ENCODE results near the gene ADGRV1. TPM values are rescaled to one million over a fixed set of nuclear protein-coding genes. Genes with fewer than 3 reads are reported as not detected.
A peak's percentile ranks its signal among the peaks of the same experiment; 100 is the strongest.

Gene ADGRV1
- total and polyA plus RNA-seq, 9 of the 15 experiments (the other 6 are each of a cell fraction or from before 2014, with no cell fraction given): 21.7 to 156 (median 58.2) TPM

DNA sequence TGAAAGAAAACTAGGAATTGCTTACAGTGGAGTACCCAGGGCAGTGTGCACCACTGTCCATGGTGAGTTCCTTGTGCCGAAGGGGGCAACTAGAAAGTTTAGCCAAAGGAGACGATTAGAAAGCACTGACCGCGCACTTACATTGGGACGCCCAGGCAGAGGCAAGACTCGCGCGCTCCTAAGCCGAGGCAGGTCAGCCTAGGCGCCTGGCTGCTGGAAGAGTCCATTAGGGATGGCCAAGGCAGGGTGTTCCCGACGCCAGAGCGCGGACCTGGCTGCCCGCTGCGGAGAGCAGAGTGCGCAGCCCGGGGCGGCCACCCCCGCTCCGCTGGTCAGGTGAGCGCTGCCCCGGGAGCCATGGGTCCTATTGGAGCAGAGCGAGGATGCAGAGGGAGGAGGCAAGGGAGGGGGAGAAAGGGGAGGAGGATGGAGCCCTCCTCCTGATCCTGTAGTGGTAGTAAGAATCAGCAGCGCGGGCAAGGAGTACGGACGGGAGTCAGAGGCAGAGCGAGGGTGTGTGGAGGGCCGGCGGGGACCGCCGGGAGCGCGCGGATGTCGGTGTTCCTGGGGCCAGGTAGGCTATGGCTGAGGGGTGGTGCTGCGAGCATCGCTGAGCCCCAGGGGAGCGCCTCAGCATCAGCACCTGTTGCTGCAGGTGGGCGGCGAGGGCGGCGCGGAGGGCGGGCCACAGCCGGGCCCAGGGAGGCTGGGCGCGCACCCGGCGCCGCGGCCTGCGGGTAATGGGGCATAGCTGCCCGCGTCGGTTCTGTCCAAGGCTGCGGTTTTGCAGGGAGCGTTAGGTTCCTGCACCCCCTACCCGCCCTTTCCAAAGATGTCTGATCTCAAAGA lies at the start of gene ADGRV1 (continued):
- TF ChIP-seq EGR1 (conservative IDR thresholded peaks at IDR 0.05) (peak; percentile 45; the same call in 1 of the 2 replicates), FOXK2 (conservative IDR thresholded peaks at IDR 0.05 in 1 of 2, IDR thresholded peaks at IDR 0.05 in 1 of 2; ENCODE audit: low read depth in 2 of 2) (peak in 1 of 2 experiments; percentile 99; a peak in 2 of 4 replicates), ZNF507 (tag; conservative IDR thresholded peaks at IDR 0.05) (no peak), THAP12 (CRISPR knock-in tag; IDR thresholded peaks at IDR 0.05) (no peak), TFAP4 (CRISPR knock-in tag; IDR thresholded peaks at IDR 0.05; ENCODE audit: borderline replicate concordance) (peak; percentile 87; the same call in 1 of the 2 replicates), TAF7 (tag; IDR thresholded peaks at IDR 0.05) (peak; percentile 42; the same call in 1 of the 2 replicates), CREM (IDR thresholded peaks at IDR 0.05; ENCODE audit: low read depth) (peak; percentile 52; the same call in 1 of the 2 replicates), ZSCAN32 (CRISPR knock-in tag; IDR thresholded peaks at IDR 0.05) (no peak), TAF1 (IDR thresholded peaks at IDR 0.05; ENCODE audit: control insufficient read depth, extremely low read depth, insufficient read depth, low read length, severe bottlenecking) (peak; percentile 71), HCFC1 (IDR thresholded peaks at IDR 0.05; ENCODE audit: low read depth, low read length) (0 out of 2 replicates have a peak, but pooled peaks have one; percentile 23), ZNF263 (CRISPR knock-in tag; IDR thresholded peaks at IDR 0.05; ENCODE audit: borderline replicate concordance) (peak; percentile 81), TCF7L2 (IDR thresholded peaks at IDR 0.05; ENCODE audit: low read depth, low read length) (peak; percentile 91), HLTF (IDR thresholded peaks at IDR 0.05) (no peak), SREBF1 (IDR thresholded peaks at IDR 0.05; ENCODE audit: borderline replicate concordance, low read depth, low read length) (peak; percentile 77; the same call in 1 of the 2 replicates), ZNF324 (CRISPR knock-in tag; IDR thresholded peaks at IDR 0.05) (no peak), CXXC5 (CRISPR knock-in tag; IDR thresholded peaks at IDR 0.05) (peak; percentile 81), NUFIP1 (IDR thresholded peaks at IDR 0.05; ENCODE audit: partially characterized antibody) (peak; percentile 70), BHLHE40 (IDR thresholded peaks at IDR 0.05; ENCODE audit: low read length) (peak; percentile 87), POLR2AphosphoS5 (IDR thresholded peaks at IDR 0.05; ENCODE audit: control insufficient read depth, insufficient read depth, low read depth, low read length) (peak; percentile 12; the same call in 1 of the 2 replicates), MTA3 (IDR thresholded peaks at IDR 0.05; ENCODE audit: borderline replicate concordance) (peak; percentile 56; the same call in 1 of the 2 replicates), TAF9B (IDR thresholded peaks at IDR 0.05; ENCODE audit: partially characterized antibody) (peak; percentile 58), ZC3H8 (IDR thresholded peaks at IDR 0.05) (no peak), SMAD4 (CRISPR knock-in tag; conservative IDR thresholded peaks at IDR 0.05) (no peak)
- TF ChIP-seq, protein P1, sequence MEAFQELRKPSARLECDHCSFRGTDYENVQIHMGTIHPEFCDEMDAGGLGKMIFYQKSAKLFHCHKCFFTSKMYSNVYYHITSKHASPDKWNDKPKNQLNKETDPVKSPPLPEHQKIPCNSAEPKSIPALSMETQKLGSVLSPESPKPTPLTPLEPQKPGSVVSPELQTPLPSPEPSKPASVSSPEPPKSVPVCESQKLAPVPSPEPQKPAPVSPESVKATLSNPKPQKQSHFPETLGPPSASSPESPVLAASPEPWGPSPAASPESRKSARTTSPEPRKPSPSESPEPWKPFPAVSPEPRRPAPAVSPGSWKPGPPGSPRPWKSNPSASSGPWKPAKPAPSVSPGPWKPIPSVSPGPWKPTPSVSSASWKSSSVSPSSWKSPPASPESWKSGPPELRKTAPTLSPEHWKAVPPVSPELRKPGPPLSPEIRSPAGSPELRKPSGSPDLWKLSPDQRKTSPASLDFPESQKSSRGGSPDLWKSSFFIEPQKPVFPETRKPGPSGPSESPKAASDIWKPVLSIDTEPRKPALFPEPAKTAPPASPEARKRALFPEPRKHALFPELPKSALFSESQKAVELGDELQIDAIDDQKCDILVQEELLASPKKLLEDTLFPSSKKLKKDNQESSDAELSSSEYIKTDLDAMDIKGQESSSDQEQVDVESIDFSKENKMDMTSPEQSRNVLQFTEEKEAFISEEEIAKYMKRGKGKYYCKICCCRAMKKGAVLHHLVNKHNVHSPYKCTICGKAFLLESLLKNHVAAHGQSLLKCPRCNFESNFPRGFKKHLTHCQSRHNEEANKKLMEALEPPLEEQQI (IDR thresholded peaks at IDR 0.05): peak; percentile 74

Measured in K562 (cell line).